OCI-LY3 (cell line): ENCODE data around the gene MICB.

Experiments
- CTCF ChIP-seq: fragments of 200-600, 300-600 bp; sonication (generic); IDR thresholded peaks from 2 replicates; pipeline ENCODE4 v1.5.1; 2014; ENCODE audit warnings: antibody characterized with exemption, low read length, low read depth
- EZH2phosphoT487 ChIP-seq: fragments of 200-600 bp; shearing (Covaris generic); IDR thresholded peaks from 2 replicates; pipeline ENCODE4 v1.6.1; 2018; ENCODE audit warnings: antibody characterized with exemption, mixed run types, low read depth

DNA sequence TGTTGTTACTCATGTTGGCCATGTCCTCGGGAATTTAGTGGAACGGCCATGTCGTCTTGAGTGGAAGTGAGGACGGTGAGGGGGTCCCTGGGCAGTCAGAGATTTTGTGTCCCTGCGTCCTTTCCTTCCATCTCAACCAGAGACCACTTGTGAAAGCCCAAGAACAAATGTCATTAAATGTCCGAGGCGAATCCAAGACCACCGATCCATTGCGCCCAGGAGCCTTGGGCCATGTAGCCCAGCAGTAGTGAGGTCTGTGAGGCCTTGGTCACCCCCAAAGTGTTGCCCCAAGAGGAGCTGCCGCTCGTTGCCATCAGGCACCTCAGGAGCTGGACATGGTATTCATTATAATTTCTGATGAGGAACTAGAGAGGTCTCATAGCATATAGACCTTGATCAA, 17.4 kb upstream of the MICB start:
- TF ChIP-seq CTCF (no peak), EZH2phosphoT487 (no peak)
